Measurements from ENCODE around the gene CCDC81. TPM values are rescaled to one million over a fixed set of nuclear protein-coding genes. Genes with fewer than 3 reads are reported as not detected.

Gene CCDC81
- total and polyA plus RNA-seq, 2 of the 13 experiments (the other 11 are each of a cell fraction or from before 2014, with no cell fraction given), result 0.15 to 0.22 TPM

- POLR2A ChIA-PET, result no interaction called here
- ATAC-seq (no peak), DNase-seq (ENCODE audit: low spot score) (no peak), FAIRE-seq (no peak)
- intact Hi-C loops (cut with micrococcal nuclease; ENCODE audit: unreplicated experiment) (no loop called here), in situ Hi-C loops (cut with HindIII; ENCODE audit: extremely low pct_ligation_motif_present, low pct_unique_long_range_greater_than_20kb) (no loop called here)
- TF ChIP-seq HNRNPLL (IDR thresholded peaks at IDR 0.05; ENCODE audit: low read depth, low read length, poor library complexity, severe bottlenecking) (no peak), KDM6A (CRISPR knock-in tag; IDR thresholded peaks at IDR 0.05; ENCODE audit: low read depth) (no peak), FOXK2 (IDR thresholded peaks at IDR 0.05) (no peak), PHF8 (CRISPR knock-in tag; IDR thresholded peaks at IDR 0.05) (no peak), ZMAT3 (CRISPR knock-in tag; conservative IDR thresholded peaks at IDR 0.05) (no peak), YEATS2 (CRISPR knock-in tag; IDR thresholded peaks at IDR 0.05; ENCODE audit: borderline replicate concordance) (no peak), AFF4 (CRISPR knock-in tag; IDR thresholded peaks at IDR 0.05) (no peak), MEIS2 (CRISPR knock-in tag; IDR thresholded peaks at IDR 0.05) (no peak), SALL1 (CRISPR knock-in tag; IDR thresholded peaks at IDR 0.05) (no peak), RNF2 (conservative IDR thresholded peaks at IDR 0.05; ENCODE audit: low read depth) (no peak), IRF9 (CRISPR knock-in tag; IDR thresholded peaks at IDR 0.05; ENCODE audit: borderline replicate concordance) (no peak), ZNF704 (CRISPR knock-in tag; IDR thresholded peaks at IDR 0.05; ENCODE audit: borderline replicate concordance) (no peak), TGIF2 (CRISPR knock-in tag; IDR thresholded peaks at IDR 0.05) (no peak), ZNF264 (CRISPR knock-in tag; IDR thresholded peaks at IDR 0.05) (no peak), ZSCAN21 (CRISPR knock-in tag; IDR thresholded peaks at IDR 0.05; ENCODE audit: borderline replicate concordance) (no peak)
- TF ChIP-seq, protein P1, sequence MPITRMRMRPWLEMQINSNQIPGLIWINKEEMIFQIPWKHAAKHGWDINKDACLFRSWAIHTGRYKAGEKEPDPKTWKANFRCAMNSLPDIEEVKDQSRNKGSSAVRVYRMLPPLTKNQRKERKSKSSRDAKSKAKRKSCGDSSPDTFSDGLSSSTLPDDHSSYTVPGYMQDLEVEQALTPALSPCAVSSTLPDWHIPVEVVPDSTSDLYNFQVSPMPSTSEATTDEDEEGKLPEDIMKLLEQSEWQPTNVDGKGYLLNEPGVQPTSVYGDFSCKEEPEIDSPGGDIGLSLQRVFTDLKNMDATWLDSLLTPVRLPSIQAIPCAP (CRISPR knock-in tag; IDR thresholded peaks at IDR 0.05; ENCODE audit: low read depth), result no peak
- TF ChIP-seq, protein P2, sequence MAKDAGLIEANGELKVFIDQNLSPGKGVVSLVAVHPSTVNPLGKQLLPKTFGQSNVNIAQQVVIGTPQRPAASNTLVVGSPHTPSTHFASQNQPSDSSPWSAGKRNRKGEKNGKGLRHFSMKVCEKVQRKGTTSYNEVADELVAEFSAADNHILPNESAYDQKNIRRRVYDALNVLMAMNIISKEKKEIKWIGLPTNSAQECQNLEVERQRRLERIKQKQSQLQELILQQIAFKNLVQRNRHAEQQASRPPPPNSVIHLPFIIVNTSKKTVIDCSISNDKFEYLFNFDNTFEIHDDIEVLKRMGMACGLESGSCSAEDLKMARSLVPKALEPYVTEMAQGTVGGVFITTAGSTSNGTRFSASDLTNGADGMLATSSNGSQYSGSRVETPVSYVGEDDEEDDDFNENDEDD (CRISPR knock-in tag; IDR thresholded peaks at IDR 0.05; ENCODE audit: borderline replicate concordance), result no peak
- Histone ChIP-seq H4K20me1 (ENCODE audit: insufficient read depth, low read length) (no peaks in the 10 kb centered on the region), H2AFZ (ENCODE audit: low read length) (no peak overlapping the region), H3K27me3 (ENCODE audit: control insufficient read depth in 1 of 2, insufficient read depth in 2 of 2, low read length in 2 of 2) (no peaks in the 10 kb centered on the region; a peak in 1 of 5 replicates), H3K9me3 (ENCODE audit: low read length) (no peaks in the 10 kb centered on the region), H3K4me1 (ENCODE audit: insufficient read depth, low read length) (no peaks in the 10 kb centered on the region), H3K4me3 (replicated peaks in 1 of 3; ENCODE audit: insufficient read depth in 1 of 3, low read depth in 2 of 3, low read length in 3 of 3) (no peak overlapping the region), H3K36me3 (replicated peaks in 1 of 2; ENCODE audit: control insufficient read depth in 1 of 2, insufficient read depth in 2 of 2, low read length in 2 of 2) (no peaks in the 10 kb centered on the region), H3K4me2 (ENCODE audit: low read depth, low read length) (no peak overlapping the region), H3K9ac (ENCODE audit: insufficient read depth, low read depth, low read length) (no peak overlapping the region), H3K27ac (ENCODE audit: extremely low read length, insufficient read depth, low read length) (no peak overlapping the region), H3K79me2 (ENCODE audit: insufficient read depth, low read length) (no peaks in the 10 kb centered on the region)
- no TSS peak for BruUV-seq (replicated peaks)
- WGBS (ENCODE audit: low lambda C conversion rate), result 57% methylated on average over 8 of the region's 12 CpGs
- CTCF ChIA-PET (ENCODE audit: low intra/inter-chr PET ratio, low total read pairs), result no interaction called here
Observed at GRCh38 chr11:86446924-86447285, 72.2 kb downstream of the CCDC81 start.
